Motor neuron (in vitro differentiated cells): Measurements from ENCODE around the gene HM13. TPM values are rescaled to one million over a fixed set of nuclear protein-coding genes. Genes with fewer than 3 reads are reported as not detected.
"Not testable (repeated sequence)": the region's sequence is repeated elsewhere in the genome, so short reads cannot be mapped to it uniquely, and the experiment has no call there.

Source experiments
- ATAC-seq, 8 experiments: fragments of 200-7000 bp; cut with Tn5 transposase; replicated peaks in 6 of 8; 2 replicates each; pipeline ENCODE4 v1.8.0; 2021; ENCODE audit warnings: mild to moderate bottlenecking in 8 of 8, moderate library complexity in 8 of 8
- H3K27ac ChIP-seq, 2 donors: fragments of 250-450 bp; sonication (Bioruptor Pico); 2 replicates each; pipeline ENCODE4 v1.9.0; 2021; ENCODE audit warnings: antibody characterized with exemption in 2 of 2, mild to moderate bottlenecking in 2 of 2, moderate library complexity in 1 of 2
- H3K4me1 ChIP-seq, 2 donors: fragments of 250-450 bp; sonication (Bioruptor Pico); replicated peaks in 1 of 2; 2 replicates each; pipeline ENCODE4 v1.6.1; 2021; ENCODE audit warnings: antibody characterized with exemption in 2 of 2, mild to moderate bottlenecking in 2 of 2, moderate library complexity in 1 of 2
- H3K4me3 ChIP-seq, 5 donors: fragments of 250-450 bp; sonication (Bioruptor Pico); 2 replicates each; pipeline ENCODE4 v1.9.0; 2021; ENCODE audit warnings: antibody characterized with exemption in 5 of 5, mild to moderate bottlenecking in 5 of 5, moderate library complexity in 4 of 5
- WGBS, 10 experiments: fragments of 450-650 bp; shearing (Covaris generic); methylation state at CpG; one replicate each; pipeline ENCODE4 v1.0.0; 2022; 5-methylcytosine and 5-hydroxymethylcytosine counted together
- in situ Hi-C, 9 experiments: fragments of 400-800 bp; cut with MboI; loops; one replicate each; pipeline ENCODE4 v1.15.0; 2021; ENCODE audit warnings: low sequenced_read_pairs in 9 of 9, low pct_unique_long_range_greater_than_20kb in 2 of 9; ENCODE audit not compliant: unreplicated experiment in 9 of 9
- total RNA-seq, 8 experiments: library from RNA; unstranded; fragments of 300-600 nt; gene quantifications; 2 replicates each; pipeline versions ENCODE4 v1.2.3 to v1.2.4, GENCODE V29; 2022

The HM13 gene
- total RNA-seq, 8 experiments from 2014 or later = 41.7 to 148 (median 90.5) TPM

DNA sequence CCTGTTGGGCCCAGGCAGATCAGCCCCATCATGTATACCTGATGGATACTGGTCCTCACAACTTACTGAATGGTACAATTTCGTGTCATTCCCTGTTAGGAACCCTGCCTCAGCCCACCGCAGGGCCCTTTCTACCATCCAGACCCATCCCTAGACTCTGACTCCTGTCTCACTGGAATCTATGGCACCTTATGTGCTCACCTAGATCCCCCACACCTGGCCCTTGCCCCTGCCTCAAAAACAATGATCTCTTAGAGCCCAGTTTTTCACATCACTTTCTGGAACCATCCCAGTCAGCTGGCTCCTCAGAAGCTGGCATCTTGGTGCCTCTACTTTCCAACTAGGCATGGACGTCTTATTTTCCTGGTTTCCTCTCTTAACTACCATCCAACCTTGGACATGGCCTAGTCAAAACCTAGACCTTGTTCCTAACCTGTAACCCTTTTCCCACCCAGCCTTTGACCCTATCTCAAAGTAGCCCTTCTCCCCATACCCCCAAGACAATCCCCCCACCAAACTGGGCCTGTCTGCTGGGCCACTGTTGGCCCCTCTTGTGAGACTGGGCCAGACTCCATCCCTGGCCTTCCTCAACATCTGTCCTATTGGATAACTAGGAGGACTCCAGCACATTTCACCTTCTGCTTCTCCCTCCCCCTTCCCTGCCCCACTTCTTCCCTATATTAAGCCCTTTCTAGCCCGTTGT, 981 bp downstream of the HM13 start:
- Histone ChIP-seq H3K4me1 (peaks cover 13 to 17% of the 10 kb centered on the region in 2 donors), H3K4me3 (peak overlapping the region; percentile 81 to 99 (median 95)), H3K27ac (peak overlapping the region; percentile 93 to 99)
- 0 to 21% (median 7%) methylated on average over 1 to 4 of the region's 4 CpGs; no CpG with 5 or more reads in 4 of the 10 experiments for WGBS, 10 experiments
- in situ Hi-C loops = no loop called here
- no peak for ATAC-seq

DNA sequence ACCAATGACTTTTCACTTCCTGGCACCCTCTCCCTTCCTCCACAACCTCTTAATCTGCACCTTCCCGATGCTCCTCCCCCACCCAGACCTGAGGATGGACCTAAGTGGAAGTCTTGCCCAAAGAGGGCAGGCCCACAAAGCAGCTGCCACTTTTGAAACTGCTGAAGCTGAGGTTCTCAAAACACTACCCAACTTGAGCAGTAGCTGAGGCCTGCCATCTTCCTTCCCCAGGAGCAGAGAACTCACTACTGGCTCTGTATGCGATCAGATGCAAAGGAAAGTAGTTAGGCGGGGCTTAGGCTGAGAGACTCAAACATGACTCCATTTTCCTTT, 1.5 kb downstream of the HM13 start:
- 64 to 100% (median 70%) methylated on average over 1 to 3 of the region's 3 CpGs; no CpG with 5 or more reads in 3 of the 10 experiments for WGBS, 10 experiments
- H3K4me1 ChIP-seq = peaks cover 13 to 17% of the 10 kb centered on the region in 2 donors
- peak overlapping the region; percentile 81 to 99 (median 95) for H3K4me3 ChIP-seq
- in situ Hi-C loops = no loop called here
- no peak for ATAC-seq
- H3K27ac ChIP-seq = no peak overlapping the region

DNA sequence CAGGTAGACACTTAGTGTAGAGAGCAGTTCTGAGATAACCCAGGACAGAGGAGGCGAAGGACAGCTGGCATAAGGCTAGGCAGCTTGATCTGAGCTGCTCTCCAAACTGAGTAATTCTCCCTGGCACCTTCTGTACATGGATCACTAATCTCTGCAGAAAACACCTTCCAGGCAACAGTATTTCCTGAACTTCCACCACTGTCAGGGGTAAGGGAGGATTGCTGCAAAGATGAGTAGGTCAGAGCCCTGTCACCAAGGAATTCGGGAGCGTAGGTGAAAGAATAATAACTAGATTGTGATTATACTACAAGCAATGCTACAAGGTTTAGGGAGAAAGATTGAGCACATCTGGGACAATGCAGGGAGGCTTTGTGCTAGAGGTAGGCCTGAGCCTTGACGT, 1.9 kb downstream of the HM13 start:
- peaks cover 13 to 17% of the 10 kb centered on the region in 2 donors for H3K4me1 ChIP-seq
- no peak overlapping the region for H3K27ac ChIP-seq
- 67 to 100% (median 100%) methylated on average over 1 to 4 of the region's 4 CpGs; no CpG with 5 or more reads in 2 of the 10 experiments for WGBS, 10 experiments
- in situ Hi-C loops = no loop called here
- peak overlapping the region in 4 of 5 donors; percentile 81 to 99 (median 96) for H3K4me3 ChIP-seq
- ATAC-seq = no peak

DNA sequence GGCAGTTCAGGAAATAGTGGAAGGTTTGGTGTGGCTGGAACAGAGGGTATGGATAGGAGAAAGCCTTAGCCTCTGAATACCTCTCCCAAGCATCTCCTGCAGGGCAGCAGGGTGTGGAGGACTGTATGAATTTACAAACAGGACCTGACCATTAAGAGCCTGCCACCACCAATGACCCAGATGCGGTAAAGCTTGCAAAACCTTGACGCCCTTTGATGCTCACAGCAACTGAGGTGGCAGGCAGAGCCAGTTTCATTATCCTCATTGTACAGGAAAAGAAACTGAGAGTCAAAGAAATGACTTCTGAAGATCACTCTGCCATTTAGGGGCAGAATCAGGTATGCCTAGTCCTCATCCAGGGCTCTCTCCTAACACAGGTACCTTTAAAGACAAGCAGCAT, 2.4 kb downstream of the HM13 start:
- in situ Hi-C loops = no loop called here
- no peak for ATAC-seq
- Histone ChIP-seq H3K4me1 (peaks cover 13 to 17% of the 10 kb centered on the region in 2 donors), H3K27ac (no peak overlapping the region), H3K4me3 (no peak overlapping the region)
- 40 to 100% (median 83%) methylated on average over 1 to 2 of the region's 2 CpGs; no CpG with 5 or more reads in 6 of the 10 experiments for WGBS, 10 experiments

DNA sequence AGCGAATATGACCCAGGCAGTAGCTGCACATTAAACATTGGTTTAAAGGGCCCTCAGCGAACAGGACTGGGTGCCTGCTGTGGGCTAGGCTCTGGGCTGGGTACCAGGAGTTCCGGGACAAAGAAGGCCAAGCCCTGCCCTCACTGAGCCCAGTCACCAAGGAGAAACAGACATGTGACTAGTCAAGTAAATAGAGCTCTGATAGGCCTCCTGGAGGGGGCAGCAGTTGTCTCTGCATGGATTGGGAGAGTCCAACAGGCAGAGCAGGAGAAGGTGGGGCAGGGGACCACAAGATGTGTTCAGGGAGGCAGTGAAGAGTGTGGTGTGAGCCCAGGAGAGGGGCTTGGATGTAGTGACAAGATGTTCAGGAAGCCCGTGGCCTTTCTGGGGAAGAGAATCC, 3.1 kb downstream of the HM13 start:
- Histone ChIP-seq H3K4me3 (no peak overlapping the region), H3K27ac (no peak overlapping the region), H3K4me1 (peaks cover 13 to 19% of the 10 kb centered on the region in 2 donors)
- in situ Hi-C loops = no loop called here
- 0 to 100% (median 68%) methylated on average over 1 to 3 of the region's 4 CpGs; no CpG with 5 or more reads in 1 of the 10 experiments for WGBS, 10 experiments
- peak in 6 of 8 experiments; percentile 3 to 75 (median 28) for ATAC-seq

DNA sequence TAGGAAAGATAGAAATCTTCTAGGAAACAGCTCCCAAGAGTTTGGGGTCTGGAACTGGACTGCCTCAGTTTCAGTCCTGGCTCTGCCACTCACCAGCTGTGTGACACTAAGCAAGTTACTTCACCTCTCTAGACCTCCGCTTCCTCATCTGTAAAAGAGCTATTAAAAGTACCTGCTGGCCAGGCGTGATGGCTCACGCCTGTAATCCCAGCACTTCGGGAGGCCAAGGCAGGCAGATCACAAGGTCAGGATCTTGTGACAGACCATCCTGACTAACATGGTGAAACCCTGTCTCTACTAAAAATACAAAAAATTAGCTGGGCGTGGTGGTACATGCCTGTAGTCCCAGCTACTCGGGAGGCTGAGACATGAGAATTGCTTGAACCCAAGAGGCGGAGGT, 7.0 kb downstream of the HM13 start:
- in situ Hi-C loops, H3K27ac ChIP-seq, H3K4me3 ChIP-seq, ATAC-seq: not testable (repeated sequence)
- H3K4me1 ChIP-seq = peaks cover 1 to 11% of the 10 kb centered on the region in 2 donors
- WGBS, 10 experiments = 76 to 100% (median 100%) methylated on average over 1 to 6 of the region's 7 CpGs; no CpG with 5 or more reads in 3 of the 10 experiments

DNA sequence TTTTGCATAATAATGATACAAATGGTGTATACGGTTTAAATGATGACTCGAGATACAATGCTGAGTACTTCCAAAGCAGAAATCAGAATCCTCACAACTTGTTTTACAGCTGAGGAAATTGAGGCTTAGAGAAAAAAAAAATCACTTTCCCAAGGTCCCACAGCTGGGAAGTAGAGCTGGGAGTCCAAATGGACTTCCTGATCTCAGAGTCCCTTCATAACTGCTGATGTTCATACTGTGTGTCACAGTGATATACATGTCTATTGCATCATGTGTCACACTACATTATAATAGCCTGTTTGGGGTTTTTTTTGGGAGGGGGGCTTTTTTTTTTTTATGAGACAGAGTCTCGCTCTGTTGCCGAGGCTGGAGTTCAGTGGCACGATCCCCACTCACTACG, 8.5 kb downstream of the HM13 start:
- in situ Hi-C loops = no loop called here
- Histone ChIP-seq H3K4me3 (no peak overlapping the region), H3K27ac (no peak overlapping the region), H3K4me1 (peaks cover 0 to 2% of the 10 kb centered on the region in 2 donors)
- peak in 4 of 8 experiments; percentile 35 to 53 (median 48) for ATAC-seq
- 20 to 100% (median 60%) methylated on average over 1 to 4 of the region's 6 CpGs; no CpG with 5 or more reads in 1 of the 10 experiments for WGBS, 10 experiments

DNA sequence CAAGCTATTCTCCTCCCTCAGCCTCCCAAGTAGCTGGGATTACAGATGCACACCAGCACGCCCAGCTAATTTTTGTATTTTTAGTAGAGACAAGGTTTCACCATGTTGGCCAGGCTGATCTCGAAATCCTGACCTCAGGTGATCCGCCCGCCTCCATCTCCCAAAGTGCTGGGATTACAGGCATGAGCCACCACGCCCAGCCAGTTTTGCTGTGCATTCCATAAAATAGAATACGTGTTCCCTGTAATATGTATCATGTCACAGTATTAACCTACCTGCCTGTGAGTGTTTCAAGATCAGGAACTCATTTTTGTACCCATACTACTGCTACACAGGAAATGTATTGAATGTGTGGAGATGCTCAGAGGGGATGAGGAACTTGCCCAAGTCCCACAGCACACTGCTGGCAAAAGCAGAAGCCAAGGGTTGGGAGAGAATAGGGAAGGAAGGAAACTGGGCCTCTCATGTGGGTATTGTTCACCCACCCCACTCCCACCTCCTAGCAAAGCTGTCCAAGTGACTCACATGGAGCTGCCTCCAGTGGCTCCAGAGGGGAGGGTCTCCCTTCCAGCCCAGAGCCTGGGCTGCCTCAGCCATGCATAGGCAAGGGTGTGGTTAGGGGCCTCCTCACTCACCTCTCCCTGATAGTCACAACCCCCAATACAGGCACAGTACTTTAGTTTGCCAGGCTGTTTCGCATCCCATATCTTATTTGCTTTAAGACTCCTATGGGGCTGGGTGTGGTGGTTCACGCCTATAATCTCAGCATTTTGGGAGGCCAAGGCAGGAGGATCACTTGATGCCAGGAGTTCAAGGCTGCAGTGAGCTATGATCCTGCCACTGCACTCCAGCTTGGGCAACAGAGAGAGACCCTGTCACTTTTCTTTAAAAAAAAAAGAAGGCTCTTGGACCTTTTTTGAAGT, 9.4 kb downstream of the HM13 start:
- Histone ChIP-seq H3K4me3 (no peak overlapping the region), H3K4me1 (peaks cover 0 to 2% of the 10 kb centered on the region in 2 donors), H3K27ac (no peak overlapping the region)
- 20 to 100% (median 87%) methylated on average over 1 to 8 of the region's 8 CpGs; no CpG with 5 or more reads in 2 of the 10 experiments for WGBS, 10 experiments
- in situ Hi-C loops = no loop called here
- peak; percentile 26 to 72 (median 62) for ATAC-seq

DNA sequence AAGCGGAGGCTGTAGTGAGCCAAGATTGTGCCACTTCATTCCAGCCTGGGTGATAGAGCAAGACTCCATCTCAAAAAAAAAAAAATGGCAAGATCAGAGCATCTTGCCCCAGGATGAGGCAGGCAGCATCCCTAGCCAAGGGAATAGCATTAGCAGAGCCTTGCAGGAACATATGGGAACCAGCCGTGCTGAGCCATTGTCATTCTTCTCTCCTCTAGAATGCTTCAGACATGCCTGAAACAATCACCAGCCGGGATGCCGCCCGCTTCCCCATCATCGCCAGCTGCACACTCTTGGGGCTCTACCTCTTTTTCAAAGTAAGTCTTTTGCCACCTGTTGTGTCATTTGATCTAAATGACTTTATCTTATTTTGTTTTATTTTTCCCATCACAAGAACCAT, 13.0 kb downstream of the HM13 start:
- peak in 1 of 8 experiments; percentile 19 for ATAC-seq
- H3K4me1 ChIP-seq = no peaks in the 10 kb centered on the region
- WGBS, 10 experiments = 57 to 100% (median 93%) methylated on average over 1 to 6 of the region's 6 CpGs; no CpG with 5 or more reads in 2 of the 10 experiments
- in situ Hi-C loops = no loop called here
- H3K27ac ChIP-seq = no peak overlapping the region
- H3K4me3 ChIP-seq = no peak overlapping the region

DNA sequence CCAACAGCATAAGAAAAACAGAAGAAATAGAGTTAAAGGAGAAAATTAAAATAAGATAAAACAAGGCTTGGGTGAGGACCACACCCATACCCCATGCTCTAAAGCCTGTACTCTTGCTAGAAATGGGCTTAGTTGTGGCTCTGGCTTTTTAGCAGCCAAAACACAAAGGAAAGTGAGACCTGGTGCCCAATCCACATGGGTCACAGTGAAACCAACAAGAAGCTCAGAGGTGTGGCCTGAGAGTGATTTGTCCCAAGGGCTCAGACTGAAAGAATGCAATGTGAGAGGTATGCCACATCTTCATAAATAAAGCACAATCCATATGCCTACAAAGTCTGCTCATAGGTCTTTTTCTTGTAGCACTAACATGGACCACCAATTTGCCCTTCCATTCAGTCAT, 21.1 kb downstream of the HM13 start:
- no peak overlapping the region for H3K4me3 ChIP-seq
- ATAC-seq = peak in 2 of 8 experiments; percentile 43 to 46
- H3K27ac ChIP-seq = no peak overlapping the region
- in situ Hi-C loops = no loop called here
- H3K4me1 ChIP-seq = no peaks in the 10 kb centered on the region

DNA sequence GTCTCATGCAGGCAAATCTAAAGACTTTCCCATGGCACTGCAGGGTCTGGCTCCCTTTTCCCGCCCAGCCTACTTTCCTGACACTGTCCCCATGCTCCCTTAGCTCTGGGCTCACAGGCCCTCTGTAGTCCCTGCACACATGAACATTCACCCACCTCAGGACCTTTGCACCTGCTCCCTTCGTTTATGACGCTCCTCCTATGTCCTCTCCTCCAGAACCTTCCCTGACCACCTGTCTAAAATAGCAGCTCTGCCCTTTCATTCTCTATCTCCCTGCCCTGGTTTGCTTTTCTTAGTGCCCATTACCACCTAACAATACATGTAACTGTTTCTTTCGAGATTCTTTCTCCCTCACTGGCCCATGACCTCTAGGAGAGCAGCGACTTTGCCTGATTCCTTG, 22.3 kb downstream of the HM13 start:
- no peak for ATAC-seq
- WGBS, 10 experiments = 79 to 100% (median 95%) methylated on average over 1 to 5 of the region's 5 CpGs; no CpG with 5 or more reads in 3 of the 10 experiments
- no peaks in the 10 kb centered on the region for H3K4me1 ChIP-seq
- in situ Hi-C loops = no loop called here
- H3K27ac ChIP-seq = no peak overlapping the region
- no peak overlapping the region for H3K4me3 ChIP-seq

DNA sequence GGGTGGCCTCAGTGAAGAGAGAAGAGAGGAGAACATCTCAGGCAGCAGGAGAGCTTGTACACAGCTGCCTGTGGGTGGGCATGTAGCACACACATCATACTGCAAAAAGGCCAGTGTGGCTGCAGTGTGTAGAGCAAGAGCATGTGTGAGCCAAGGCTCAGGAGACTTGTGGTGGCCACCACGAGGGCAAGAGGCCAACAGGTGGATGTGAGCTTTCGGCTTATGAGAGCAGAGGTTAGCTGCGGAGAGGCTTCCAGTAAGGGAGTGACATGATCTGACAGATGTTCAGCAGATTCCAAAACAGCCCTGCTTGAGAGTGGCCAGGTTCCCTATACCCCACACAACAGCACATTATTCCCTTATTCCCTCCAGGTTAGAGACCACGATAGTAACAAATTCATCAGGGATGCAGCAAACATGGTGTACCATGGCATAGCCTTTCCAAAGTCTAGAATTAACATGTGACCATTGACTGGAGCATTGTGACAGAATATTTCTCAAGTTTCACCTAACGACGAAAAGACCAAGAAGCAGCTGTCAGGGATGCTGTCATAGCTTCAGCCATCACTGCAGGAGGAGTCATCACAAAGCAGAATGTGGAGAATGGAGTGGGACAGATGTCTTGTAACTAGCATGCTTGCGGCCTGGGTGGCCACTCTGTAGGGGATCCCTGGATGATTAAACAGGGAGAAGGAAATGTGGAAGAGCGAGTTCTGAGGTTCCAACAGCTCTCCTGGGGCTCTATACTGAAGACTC, 23.1 kb downstream of the HM13 start:
- 82 to 100% (median 96%) methylated on average over 1 to 8 of the region's 8 CpGs; no CpG with 5 or more reads in 2 of the 10 experiments for WGBS, 10 experiments
- ATAC-seq = no peak
- in situ Hi-C loops = no loop called here
- Histone ChIP-seq H3K4me3 (no peak overlapping the region), H3K27ac (no peak overlapping the region), H3K4me1 (no peaks in the 10 kb centered on the region)
